Erythroblast (primary cell): ENCODE measurements around the gene OCA2.

Experiments
- GATA1 ChIP-seq: IDR thresholded peaks from 2 replicates; pipeline ENCODE4 v1.6.1; 2011; ENCODE audit warnings: low read depth, mild to moderate bottlenecking, control low read depth, low read length, moderate library complexity
- POLR2A ChIP-seq: IDR thresholded peaks from 2 replicates; pipeline ENCODE4 v1.6.1; 2011; ENCODE audit warnings: mild to moderate bottlenecking, low read length

DNA sequence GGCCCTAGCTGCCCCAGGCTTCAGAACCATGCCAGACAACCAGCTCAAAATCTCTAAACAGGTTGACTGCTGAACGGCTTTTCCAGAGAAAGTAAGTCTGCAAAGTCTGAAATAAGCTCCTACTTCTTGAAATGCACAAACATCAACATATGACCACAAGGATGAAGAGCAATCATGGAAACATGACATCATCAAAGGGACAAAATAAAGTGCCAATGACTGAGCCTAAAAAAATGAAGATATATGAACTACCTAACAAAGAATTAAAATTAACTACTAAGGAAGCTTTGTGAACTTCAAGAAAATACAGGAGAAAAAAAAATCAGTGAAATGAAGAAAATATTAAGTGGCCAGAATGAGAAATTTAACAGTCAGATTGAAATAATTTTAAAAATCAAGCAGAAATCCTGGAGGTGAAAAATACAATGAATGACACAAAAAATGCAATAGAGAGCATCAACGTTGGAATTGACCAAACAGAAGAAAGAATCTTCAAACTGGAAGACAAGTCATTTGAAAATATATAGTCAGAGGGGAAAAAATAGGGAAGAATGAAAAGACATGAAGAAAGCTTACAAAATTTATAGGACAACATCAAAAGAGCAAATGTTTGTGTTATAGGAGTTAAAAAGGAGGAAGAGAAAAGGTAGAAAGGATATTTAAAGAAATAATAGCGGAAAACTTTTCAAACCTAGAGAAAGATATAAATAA is 364.2 kb downstream of the OCA2 start:
- TF ChIP-seq POLR2A (no peak), GATA1 (no peak)
